Vagina (tissue), 2 donors: Measurements from ENCODE around the gene SLC24A3. TPM values are rescaled to one million over a fixed set of nuclear protein-coding genes. Genes with fewer than 3 reads are reported as not detected.

Experiments
- DNase-seq, 2 donors: peaks; one replicate each; pipeline ENCODE4 v3.0.0-alpha.2; 2017; ENCODE audit errors: extremely low spot score in 2 of 2
- H3K27ac ChIP-seq: fragments of 200-600 bp; sonication (generic); one replicate; pipeline ENCODE4 v1.5.1; 2019
- H3K27me3 ChIP-seq: fragments of 200-600 bp; sonication (generic); one replicate; pipeline ENCODE4 v1.5.1; 2019
- H3K36me3 ChIP-seq, 2 donors: fragments of 200-600 bp; sonication (generic); one replicate each; pipeline ENCODE4 v1.5.1; 2017 to 2019
- H3K4me1 ChIP-seq: fragments of 200-600 bp; sonication (generic); one replicate; pipeline ENCODE4 v1.5.1; 2019
- H3K4me3 ChIP-seq, 2 donors: fragments of 200-600 bp; sonication (generic); 1 replicate in 1 of 2; 2 replicates in 1 of 2; pipeline ENCODE4 v1.5.1; 2016 to 2019
- H3K9me3 ChIP-seq: fragments of 200-600 bp; sonication (generic); one replicate; pipeline ENCODE4 v1.5.1; 2019
- CTCF ChIP-seq, 3 experiments: fragments of 450-650 bp in 2 of 3; fragments of 200-600 bp in 1 of 3; sonication (generic) in 1 of 3; IDR thresholded peaks; one replicate each; pipeline ENCODE4 v1.5.1; 2017 to 2019; ENCODE audit warnings: antibody characterized with exemption in 3 of 3, mild to moderate bottlenecking in 2 of 3, moderate library complexity in 2 of 3
- POLR2A ChIP-seq, 2 donors: fragments of 450-650 bp; IDR thresholded peaks; one replicate each; pipeline ENCODE4 v1.6.1; 2017; ENCODE audit warnings: antibody characterized with exemption in 2 of 2, mild to moderate bottlenecking in 2 of 2, moderate library complexity in 2 of 2
- POLR2AphosphoS5 ChIP-seq, 2 donors: sonication (generic); formaldehyde crosslinking; IDR thresholded peaks; one replicate each; pipeline ENCODE4 v1.9.0; 2017; ENCODE audit warnings: antibody characterized with exemption in 2 of 2, mild to moderate bottlenecking in 2 of 2, low read depth in 1 of 2; ENCODE audit not compliant: insufficient read depth in 1 of 2
- intact Hi-C: fragments of 100-400 bp; cut with DNase I; formaldehyde crosslinking; loops from one replicate; pipeline ENCODE4 v1.15.1; 2023
- total RNA-seq: library from RNA; depleted of rRNA; stranded (reverse); fragments of >200 nt; gene quantifications from one replicate; pipeline ENCODE4 v1.2.3, GENCODE V29; 2016

Gene SLC24A3
- total RNA-seq, 1 donor from 2014 or later, result 12.3 TPM

DNA sequence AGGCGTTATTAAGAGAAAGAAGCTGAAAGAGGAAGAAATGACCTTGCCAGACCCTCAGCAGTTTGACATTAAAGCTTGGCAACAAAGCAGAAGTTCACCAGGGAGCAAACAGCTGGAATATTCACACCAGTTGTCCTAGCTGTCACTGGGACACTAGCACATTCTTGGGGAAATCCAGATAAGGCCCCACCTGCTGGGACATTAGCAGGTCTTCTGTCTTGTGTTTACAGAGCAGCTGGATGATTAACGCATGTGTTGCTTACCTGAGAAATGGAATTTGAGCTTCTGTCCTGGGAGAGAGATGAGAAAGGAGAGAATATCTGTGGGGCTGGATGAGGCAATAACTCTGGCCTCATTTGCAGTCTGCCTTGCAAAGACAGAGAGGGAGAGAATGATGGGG is 408.0 kb downstream of the SLC24A3 start:
- no peak overlapping the region for H3K27ac ChIP-seq
- H3K4me1 ChIP-seq, result no peaks in the 10 kb centered on the region
- TF ChIP-seq POLR2A (IDR thresholded peaks at IDR 0.05), result no peak
- TF ChIP-seq CTCF (IDR thresholded peaks at IDR 0.05), result no peak
- no peak for TF ChIP-seq POLR2AphosphoS5 (IDR thresholded peaks at IDR 0.05; ENCODE audit: insufficient read depth in 1 of 2, low read depth in 1 of 2)
- intact Hi-C loops, result no loop called here
- no peaks in the 10 kb centered on the region for H3K36me3 ChIP-seq
- H3K27me3 ChIP-seq, result no peaks in the 10 kb centered on the region
- H3K4me3 ChIP-seq, result no peak overlapping the region
- H3K9me3 ChIP-seq, result no peaks in the 10 kb centered on the region
- DNase-seq, result peak in 1 of 2 donors; percentile 62

DNA sequence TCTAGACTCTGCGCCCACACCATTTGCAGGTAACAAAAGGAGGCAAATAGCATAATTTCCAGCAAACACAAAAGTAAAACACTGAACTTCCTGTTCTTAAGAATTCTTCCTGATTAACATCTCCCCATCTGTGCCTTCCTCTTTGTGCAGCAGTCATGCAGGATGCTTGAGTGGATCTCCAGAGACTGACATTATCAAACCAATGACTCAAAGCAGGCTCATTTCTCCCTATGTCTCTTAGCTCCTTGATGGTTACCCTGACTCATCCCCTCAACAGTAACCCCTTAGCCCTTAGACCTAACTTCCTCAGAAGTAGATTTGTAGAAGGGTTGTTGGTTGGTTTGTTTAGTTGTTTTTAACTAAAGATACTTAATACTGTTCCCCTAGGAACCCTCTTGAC is 408.6 kb downstream of the SLC24A3 start:
- Histone ChIP-seq H3K9me3 (no peaks in the 10 kb centered on the region), H3K4me1 (no peaks in the 10 kb centered on the region), H3K27ac (no peak overlapping the region), H3K27me3 (no peaks in the 10 kb centered on the region), H3K36me3 (no peaks in the 10 kb centered on the region), H3K4me3 (no peak overlapping the region)
- intact Hi-C loops, result no loop called here
- peak in 1 of 2 donors; percentile 5 for DNase-seq
- TF ChIP-seq CTCF (IDR thresholded peaks at IDR 0.05) (no peak), POLR2A (IDR thresholded peaks at IDR 0.05) (no peak), POLR2AphosphoS5 (IDR thresholded peaks at IDR 0.05; ENCODE audit: insufficient read depth in 1 of 2, low read depth in 1 of 2) (no peak)

DNA sequence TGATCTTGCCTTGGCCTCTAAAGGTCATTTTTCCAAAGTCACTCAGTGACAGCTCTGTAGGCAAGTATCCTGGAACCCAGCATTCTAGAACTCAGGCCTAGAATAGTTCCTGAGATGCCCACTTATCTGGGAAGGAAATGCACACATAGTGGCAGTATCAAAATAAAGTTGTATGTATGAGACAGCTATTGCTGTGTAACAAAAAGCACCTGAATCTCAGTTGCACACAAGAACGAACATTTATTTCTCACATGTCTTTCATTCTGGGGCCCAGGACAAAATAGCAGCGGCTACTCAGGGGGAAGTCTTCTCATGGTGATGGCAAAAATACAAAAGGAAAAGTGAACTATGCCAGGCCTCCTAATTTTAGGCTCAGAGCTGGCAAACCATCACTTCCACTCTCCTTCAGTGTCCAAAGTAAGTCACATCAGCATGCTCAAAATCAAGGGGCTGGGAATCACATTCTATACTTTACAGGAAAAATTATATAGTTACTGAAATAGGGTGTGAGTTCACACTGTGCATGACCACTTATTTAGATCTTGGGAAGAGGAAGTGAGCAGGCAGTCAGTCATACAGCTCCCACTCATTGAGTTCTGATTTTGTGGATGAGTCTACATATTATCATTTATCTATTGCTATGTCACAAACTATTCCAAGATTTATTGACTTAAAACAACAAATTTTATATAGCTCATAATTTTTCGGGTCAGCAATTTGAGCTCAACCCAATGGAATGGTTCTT is 412.0 kb downstream of the SLC24A3 start:
- Histone ChIP-seq H3K27ac (no peak overlapping the region), H3K36me3 (no peaks in the 10 kb centered on the region), H3K9me3 (no peaks in the 10 kb centered on the region), H3K27me3 (no peaks in the 10 kb centered on the region), H3K4me1 (no peaks in the 10 kb centered on the region), H3K4me3 (no peak overlapping the region)
- intact Hi-C loops, result no loop called here
- peak in 1 of 2 donors; percentile 22 for DNase-seq
- no peak for TF ChIP-seq POLR2AphosphoS5 (IDR thresholded peaks at IDR 0.05; ENCODE audit: insufficient read depth in 1 of 2, low read depth in 1 of 2)
- no peak for TF ChIP-seq CTCF (IDR thresholded peaks at IDR 0.05)
- no peak for TF ChIP-seq POLR2A (IDR thresholded peaks at IDR 0.05)

- Histone ChIP-seq H3K27ac (no peak overlapping the region), H3K27me3 (no peaks in the 10 kb centered on the region), H3K4me1 (no peaks in the 10 kb centered on the region), H3K4me3 (no peak overlapping the region), H3K9me3 (no peaks in the 10 kb centered on the region), H3K36me3 (no peaks in the 10 kb centered on the region)
- no peak for DNase-seq
- intact Hi-C loops, result no loop called here
- TF ChIP-seq POLR2A (IDR thresholded peaks at IDR 0.05), result no peak
- TF ChIP-seq CTCF (IDR thresholded peaks at IDR 0.05), result no peak
- no peak for TF ChIP-seq POLR2AphosphoS5 (IDR thresholded peaks at IDR 0.05; ENCODE audit: insufficient read depth in 1 of 2, low read depth in 1 of 2)
Measured at GRCh38 chr20:19625426-19625825, 413.0 kb downstream of the SLC24A3 start.

DNA sequence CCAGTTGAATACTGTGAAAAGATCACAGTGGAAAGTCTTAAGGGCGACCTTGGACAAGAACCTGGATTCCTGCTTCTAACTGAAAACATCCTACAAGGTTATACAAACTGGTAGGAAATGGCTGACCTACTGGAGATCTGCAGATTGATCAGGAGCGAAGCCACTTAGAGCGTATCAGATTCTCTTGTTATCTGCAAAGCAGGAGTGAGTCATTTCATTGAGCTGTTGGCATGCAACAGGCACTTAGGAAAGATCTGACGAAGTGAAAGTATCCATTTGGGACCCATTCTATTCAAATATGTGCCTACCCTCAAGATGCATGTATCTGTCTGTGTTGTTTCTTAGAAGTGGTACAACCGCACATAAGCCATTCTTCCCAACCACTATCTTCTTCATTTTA is 414.5 kb downstream of the SLC24A3 start:
- intact Hi-C loops, result no loop called here
- H3K4me3 ChIP-seq, result no peak overlapping the region
- TF ChIP-seq POLR2AphosphoS5 (IDR thresholded peaks at IDR 0.05; ENCODE audit: insufficient read depth in 1 of 2, low read depth in 1 of 2) (no peak), POLR2A (IDR thresholded peaks at IDR 0.05) (no peak), CTCF (IDR thresholded peaks at IDR 0.05) (no peak)
- no peaks in the 10 kb centered on the region for H3K36me3 ChIP-seq
- no peak overlapping the region for H3K27ac ChIP-seq
- no peaks in the 10 kb centered on the region for H3K27me3 ChIP-seq
- no peak for DNase-seq
- no peaks in the 10 kb centered on the region for H3K9me3 ChIP-seq
- H3K4me1 ChIP-seq, result no peaks in the 10 kb centered on the region
